DMS114 treated with DMSO at 0.1 percent for 48 hours (cell line): ENCODE results near the gene SAMD4A.

Experiments
- DNase-seq: peaks from one replicate; lab custom pipeline; 2025; ENCODE audit not compliant: unreplicated experiment; lab: John Stamatoyannopoulos, UW

Gene SAMD4A

DNA sequence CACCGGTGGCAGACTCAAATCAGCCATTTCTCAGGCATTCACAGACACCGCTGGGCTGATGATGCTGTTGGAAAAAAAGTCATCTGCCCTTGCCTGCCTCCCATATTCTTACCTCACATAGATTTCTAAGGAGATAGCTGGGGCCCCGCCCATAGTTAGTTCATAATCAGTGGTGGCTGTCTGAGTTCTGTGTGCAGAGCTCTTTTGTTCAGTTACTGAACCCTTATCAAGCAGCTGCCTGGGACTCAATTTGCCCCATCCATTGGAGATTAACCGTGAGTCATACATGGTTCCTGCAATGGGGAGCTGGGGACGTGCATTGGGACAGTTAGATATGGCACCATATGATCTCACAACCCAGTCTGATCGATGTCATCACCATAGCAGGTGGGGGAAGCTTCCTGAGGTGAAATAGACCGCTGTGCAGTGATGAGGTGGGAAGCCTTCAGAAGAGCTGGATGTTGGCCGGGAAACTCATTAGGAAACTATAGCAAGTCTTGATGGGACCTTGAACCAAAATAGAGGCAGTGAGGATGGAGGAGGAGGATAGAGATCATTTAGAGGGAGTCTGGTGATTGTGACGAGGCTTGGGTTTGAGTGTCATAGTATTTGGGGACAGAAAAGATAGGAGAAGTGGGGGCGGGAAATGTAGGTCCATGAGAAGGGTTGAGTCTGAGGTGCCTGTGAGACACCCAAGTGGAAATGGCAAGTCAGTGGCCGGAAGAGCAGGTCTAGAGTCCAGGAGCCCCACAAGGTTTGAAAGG lies 187.9 kb downstream of the SAMD4A start:
- DNase-seq, result no peak

- no peak for DNase-seq
Observed at GRCh38 chr14:54756656-54757392, 189.9 kb downstream of the SAMD4A start.

DNA sequence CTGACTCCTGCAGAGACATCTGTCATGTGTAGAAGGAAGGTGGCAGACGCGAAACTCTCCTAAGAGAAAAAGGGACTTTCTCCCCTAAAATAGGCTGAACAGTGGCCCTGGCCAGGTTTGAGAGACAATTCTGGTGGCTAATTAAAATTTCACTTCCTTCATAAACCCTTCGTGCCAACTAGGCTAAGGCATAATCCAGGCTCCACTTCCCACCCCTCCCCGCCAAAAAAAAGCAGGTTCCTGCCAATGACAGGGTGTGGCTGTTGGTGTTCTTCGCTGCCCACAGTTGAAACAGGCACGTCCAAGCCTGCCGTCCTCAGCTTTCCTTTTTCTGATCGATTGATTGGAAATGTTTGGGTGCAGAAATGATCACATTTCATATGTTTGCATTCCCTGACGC lies 191.1 kb downstream of the SAMD4A start:
- DNase-seq, result no peak

DNA sequence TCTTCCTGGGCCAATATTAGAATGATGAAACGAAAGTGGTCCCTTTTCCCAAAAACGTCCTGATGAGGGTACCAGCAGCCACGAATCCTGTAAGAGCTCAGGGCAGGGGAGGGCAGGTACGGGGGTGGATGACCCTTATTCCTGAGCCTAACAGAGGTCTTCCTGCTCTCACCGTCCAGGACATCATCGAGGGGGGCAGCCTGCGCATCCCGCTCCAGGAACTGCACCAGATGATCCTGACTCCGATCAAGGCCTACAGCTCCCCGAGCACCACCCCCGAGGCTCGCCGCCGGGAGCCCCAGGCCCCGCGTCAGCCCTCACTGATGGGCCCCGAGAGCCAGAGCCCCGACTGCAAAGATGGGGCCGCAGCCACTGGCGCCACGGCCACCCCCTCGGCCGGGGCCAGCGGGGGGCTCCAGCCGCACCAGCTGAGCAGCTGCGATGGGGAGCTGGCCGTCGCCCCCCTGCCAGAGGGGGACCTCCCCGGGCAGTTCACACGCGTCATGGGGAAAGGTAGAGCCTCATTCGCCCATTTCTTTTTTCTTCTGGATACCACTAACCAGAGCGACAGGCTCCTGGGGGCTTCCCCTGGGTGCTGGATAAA lies 193.2 kb downstream of the SAMD4A start:
- DNase-seq, result no peak

DNA sequence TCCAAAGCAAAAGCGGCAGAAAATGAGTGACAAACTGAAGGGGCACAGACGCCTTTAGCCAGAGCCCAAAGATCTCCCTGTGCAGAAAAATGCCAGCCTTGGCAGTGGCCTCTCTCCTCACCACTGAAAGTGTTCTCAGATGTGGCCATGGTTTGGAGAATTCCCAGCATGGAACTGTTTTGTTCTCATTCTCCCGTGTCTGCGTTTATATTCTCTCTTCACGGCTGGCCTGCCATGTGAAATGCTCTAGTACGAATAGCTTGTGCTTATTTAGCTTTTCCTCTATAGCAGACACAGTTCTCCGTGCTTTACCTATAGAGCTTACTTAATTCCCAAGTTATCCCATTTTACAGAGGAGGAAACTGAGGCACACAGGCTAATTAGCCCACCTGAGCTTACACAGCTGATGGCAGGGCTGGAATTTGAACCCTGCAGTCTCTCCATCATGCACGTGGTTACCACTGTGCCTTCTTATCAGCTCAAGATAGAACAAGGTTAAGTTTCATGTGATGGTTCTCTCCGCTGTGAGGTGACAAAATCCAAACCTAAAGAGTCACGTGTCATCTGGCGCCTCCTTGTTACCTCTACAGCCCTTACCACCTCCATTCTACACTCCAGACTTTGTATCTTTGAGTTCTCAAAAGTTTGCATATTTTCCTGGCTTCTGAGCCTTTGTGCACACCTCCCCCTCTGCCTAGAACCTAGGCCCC lies 194.1 kb downstream of the SAMD4A start:
- no peak for DNase-seq

GRCh38 chr14:54761835-54762234 lies 194.9 kb downstream of the SAMD4A start:
- no peak for DNase-seq

DNA sequence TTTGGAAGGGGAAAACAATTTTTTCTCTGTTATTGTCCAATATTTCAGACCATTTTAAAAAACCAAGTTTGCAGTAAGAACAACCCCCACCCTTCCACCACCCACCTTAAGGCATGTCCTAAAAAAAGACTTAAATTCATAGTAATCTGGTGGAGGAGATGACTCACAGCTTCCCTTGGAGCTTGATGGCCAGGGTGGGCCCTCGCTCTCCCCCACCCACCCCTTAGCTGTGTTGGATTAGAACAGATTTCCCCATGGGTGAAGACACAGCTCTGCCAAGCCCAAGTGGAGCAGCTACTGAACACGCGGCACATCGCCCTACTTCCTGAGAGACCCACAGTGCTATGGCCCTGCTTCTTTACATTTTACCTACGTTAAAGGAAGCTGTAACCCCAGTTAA lies 195.4 kb downstream of the SAMD4A start:
- no peak for DNase-seq

DNA sequence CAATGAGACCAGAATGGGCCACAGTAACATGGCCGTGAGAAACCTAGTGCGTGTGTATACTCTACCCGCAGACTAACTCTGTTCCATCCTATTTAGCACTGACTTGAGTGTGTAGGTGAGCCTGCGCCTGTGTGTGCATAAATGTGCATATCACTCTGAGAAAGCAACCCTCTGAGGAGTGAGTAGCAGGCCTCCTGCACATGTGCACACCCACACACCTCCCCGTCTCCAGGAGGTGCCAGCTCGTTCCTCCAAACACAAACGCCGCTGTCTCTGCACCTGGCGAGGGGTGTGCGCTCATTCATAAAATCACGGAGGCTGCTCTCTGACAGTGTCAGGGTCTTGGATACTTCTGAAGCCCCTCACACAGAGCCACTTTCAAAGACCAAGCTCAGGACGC lies 196.8 kb downstream of the SAMD4A start:
- no peak for DNase-seq

GRCh38 chr14:54766276-54767138 lies 199.6 kb downstream of the SAMD4A start:
- no peak for DNase-seq

DNA sequence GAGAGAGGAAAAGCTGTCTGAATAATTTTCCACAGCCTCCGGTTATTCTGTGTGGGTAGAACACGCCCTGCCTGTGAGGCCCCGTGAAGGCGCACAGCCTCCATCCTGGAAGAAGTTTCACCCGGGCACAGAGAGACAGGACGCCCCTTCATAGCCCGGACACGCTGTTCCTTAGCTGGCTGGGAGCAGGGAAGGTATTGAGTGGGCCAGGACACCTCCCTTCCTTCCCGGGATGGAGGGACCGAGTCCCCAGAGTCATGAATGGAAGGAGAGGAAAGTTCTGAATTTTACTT lies 200.2 kb downstream of the SAMD4A start:
- no peak for DNase-seq

GRCh38 chr14:54767450-54767849 lies 200.5 kb downstream of the SAMD4A start:
- DNase-seq, result no peak

GRCh38 chr14:54768501-54769129 lies 201.7 kb downstream of the SAMD4A start:
- DNase-seq, result no peak

DNA sequence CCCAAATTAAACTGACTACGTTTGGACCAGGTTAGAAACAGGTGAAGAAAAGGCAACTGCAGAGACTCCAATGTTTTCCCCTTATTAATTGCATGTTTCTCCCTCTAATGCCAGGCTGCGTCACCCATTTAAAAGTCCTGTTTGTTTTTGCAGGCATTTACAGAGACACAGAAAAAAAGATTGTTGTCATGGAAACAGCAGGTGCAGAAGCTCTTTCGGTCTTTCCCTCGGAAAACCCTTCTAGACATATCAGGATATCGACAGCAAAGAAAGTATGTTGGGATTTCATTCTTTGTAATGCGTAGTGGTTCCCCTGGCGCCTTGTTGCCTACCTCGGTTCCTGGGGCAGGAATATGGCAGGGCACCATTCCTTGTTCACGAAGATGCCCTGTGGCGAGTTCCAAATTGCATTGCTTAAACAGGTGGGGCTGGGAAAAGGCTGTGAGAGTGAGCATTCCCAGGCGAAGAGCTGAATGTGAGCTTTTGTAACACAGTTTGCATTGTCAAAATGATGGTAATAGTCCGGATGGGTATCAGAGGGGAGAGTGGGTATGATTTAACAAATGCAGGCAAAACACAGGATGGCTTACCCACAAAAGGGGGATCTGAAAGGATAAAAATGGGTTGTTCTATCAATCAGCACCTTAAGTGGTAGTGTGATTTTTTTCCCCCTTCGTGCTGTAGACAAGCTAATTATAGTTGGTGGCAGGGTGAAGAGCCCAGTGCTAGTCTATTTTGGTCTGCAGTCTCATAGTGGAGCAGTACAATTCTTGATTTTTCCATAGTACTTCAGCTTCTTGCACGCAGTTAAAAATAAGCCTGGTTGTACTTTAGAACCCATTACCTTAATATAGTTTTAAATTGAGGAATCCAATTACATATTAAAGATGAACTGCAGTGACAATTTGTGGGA lies 203.3 kb downstream of the SAMD4A start:
- DNase-seq, result no peak

- no peak for DNase-seq
Observed at GRCh38 chr14:54771411-54772027, 204.6 kb downstream of the SAMD4A start.

GRCh38 chr14:54772451-54772881 lies 205.5 kb downstream of the SAMD4A start:
- DNase-seq, result no peak

DNA sequence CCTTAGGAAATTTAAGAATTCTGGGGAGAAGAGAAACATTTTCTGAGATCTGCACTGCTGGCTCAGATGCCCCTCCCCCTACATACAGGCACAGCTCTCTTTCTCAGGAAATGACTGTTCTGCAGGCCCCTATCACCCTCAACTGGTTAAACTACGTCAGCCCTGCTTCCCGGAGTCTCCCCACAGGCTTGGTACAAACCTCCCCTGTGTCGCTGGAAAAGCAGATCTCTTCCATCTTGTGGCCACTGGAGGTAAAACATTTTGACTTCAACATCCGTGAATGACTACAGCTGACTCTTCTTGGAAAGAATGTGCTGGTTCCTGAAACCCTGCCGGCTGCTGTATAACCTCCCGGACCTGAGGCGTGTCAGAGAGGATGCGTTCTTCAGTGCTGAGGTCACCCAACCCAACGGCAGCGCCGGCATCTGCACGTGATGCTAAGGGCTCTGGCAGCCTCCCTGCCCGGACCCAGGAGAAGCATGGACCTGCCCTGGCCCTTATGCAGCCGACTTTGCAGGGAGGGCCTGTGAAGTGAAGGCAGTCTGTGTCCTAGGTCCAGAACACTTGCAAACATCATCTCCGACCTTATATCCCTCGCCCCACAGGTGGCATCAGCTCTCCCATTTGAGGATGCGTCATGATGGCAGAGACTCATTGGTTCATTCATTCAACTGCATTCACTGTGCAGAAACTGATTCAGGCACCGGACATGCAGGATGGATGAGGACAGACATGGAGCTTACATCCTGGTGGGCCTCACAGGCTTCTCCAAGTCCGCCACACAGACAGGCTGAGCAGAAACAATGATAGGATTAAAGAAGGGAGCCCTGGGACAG lies 206.5 kb downstream of the SAMD4A start:
- peak; percentile 80 for DNase-seq

- no peak for DNase-seq
Observed at GRCh38 chr14:54774824-54775223, 207.9 kb downstream of the SAMD4A start.
